HepG2 (cell line): ENCODE results near the gene CDH1. TPM values are rescaled to one million over a fixed set of nuclear protein-coding genes. Genes with fewer than 3 reads are reported as not detected.

Source experiments
- ELF3 ChIP-seq: IDR thresholded peaks from 2 replicates; pipeline ENCODE4 v1.6.1; 2016; ENCODE audit warnings: missing genetic modification reagents, missing compliant biosample characterization
- EP300 ChIP-seq, 3 experiments: sonication (generic) in 1 of 3; formaldehyde crosslinking in 1 of 3; IDR thresholded peaks; 2 replicates each; pipeline versions ENCODE4 v1.5.1 to v1.6.1; 2011 to 2020; ENCODE audit warnings: low read depth in 2 of 3, low read length in 2 of 3, borderline replicate concordance in 1 of 3, improper control_type of control experiment in 1 of 3, mild to moderate bottlenecking in 1 of 3, missing genetic modification reagents in 1 of 3, moderate library complexity in 1 of 3
- ETV6 ChIP-seq: sonication (generic); formaldehyde crosslinking; conservative IDR thresholded peaks from 2 replicates; pipeline ENCODE4 v1.4.0; 2020; ENCODE audit warnings: missing genetic modification reagents
- GFI1 ChIP-seq: sonication (generic); formaldehyde crosslinking; IDR thresholded peaks from 2 replicates; pipeline ENCODE4 v1.5.0; 2020; ENCODE audit warnings: missing genetic modification reagents, mild to moderate bottlenecking, borderline replicate concordance
- MXD4 ChIP-seq: IDR thresholded peaks from 2 replicates; pipeline ENCODE4 v1.6.1; 2016; ENCODE audit warnings: mild to moderate bottlenecking, missing biosample characterization, missing genetic modification reagents
- SAFB2 ChIP-seq: sonication (generic); formaldehyde crosslinking; IDR thresholded peaks from 2 replicates; pipeline ENCODE4 v1.5.1; 2020; ENCODE audit warnings: missing genetic modification reagents, low read depth, mild to moderate bottlenecking, borderline replicate concordance
- TSC22D2 ChIP-seq: sonication (generic); formaldehyde crosslinking; IDR thresholded peaks from 2 replicates; pipeline ENCODE4 v1.5.1; 2020; ENCODE audit warnings: missing genetic modification reagents, mild to moderate bottlenecking, borderline replicate concordance
- YEATS4 ChIP-seq: sonication (generic); formaldehyde crosslinking; IDR thresholded peaks from 2 replicates; pipeline ENCODE4 v1.4.0; 2020; ENCODE audit warnings: missing genetic modification reagents, borderline replicate concordance
- ZFP82 ChIP-seq: sonication (generic); formaldehyde crosslinking; IDR thresholded peaks from 2 replicates; pipeline ENCODE4 v1.5.1; 2020; ENCODE audit warnings: mild to moderate bottlenecking, missing genetic modification reagents, borderline replicate concordance
- ZMYM4 ChIP-seq: sonication (generic); formaldehyde crosslinking; IDR thresholded peaks from 2 replicates; pipeline ENCODE4 v1.8.1; 2023; ENCODE audit warnings: mild to moderate bottlenecking, missing genetic modification reagents
- ZNF331 ChIP-seq: sonication (generic); formaldehyde crosslinking; IDR thresholded peaks from 2 replicates; pipeline ENCODE4 v1.4.0; 2020; ENCODE audit warnings: missing genetic modification reagents
- ZNF674 ChIP-seq: sonication (generic); formaldehyde crosslinking; IDR thresholded peaks from 2 replicates; pipeline ENCODE4 v1.5.0; 2020; ENCODE audit warnings: low read depth, mild to moderate bottlenecking, missing genetic modification reagents
- ZNF777 ChIP-seq: sonication (generic); formaldehyde crosslinking; IDR thresholded peaks from 2 replicates; pipeline ENCODE4 v1.4.0; 2020; ENCODE audit warnings: missing genetic modification reagents
- polyA plus RNA-seq, 8 experiments: library from polyadenylated mRNA; depleted of rRNA in 3 of 8; stranded (reverse) in 7 of 8; unstranded in 1 of 8; fragments of >200 nt; fragmentation: Illumina TruSeq in 4 of 8; extraction: Trizol in 4 of 8; gene quantifications; 2 replicates each; pipeline versions ENCODE4 v1.2.1 to v1.2.3, GENCODE V29; 2011 to 2016; ENCODE audit warnings: low read depth in 4 of 8, missing spikeins in 1 of 8, mixed read lengths in 1 of 8; ENCODE audit not compliant: insufficient read depth in 1 of 8
- total RNA-seq, 5 experiments: library from RNA; depleted of rRNA; stranded (reverse); fragments of >200 nt; fragmentation: Illumina TruSeq; extraction: Trizol; gene quantifications; 2 replicates each; pipeline ENCODE4 v1.2.3, GENCODE V29; 2016; ENCODE audit warnings: low read depth in 1 of 5
- TF ChIP-seq, protein P1 (sequence below), 2 experiments: IDR thresholded peaks; 2 replicates each; pipeline ENCODE4 v1.6.1; 2011 to 2012; ENCODE audit warnings: low read length in 2 of 2, borderline replicate concordance in 1 of 2, low read depth in 1 of 2, mild to moderate bottlenecking in 1 of 2, moderate library complexity in 1 of 2
- TF ChIP-seq, protein P2 (sequence below): IDR thresholded peaks from 2 replicates; pipeline ENCODE4 v1.6.1; 2016; ENCODE audit warnings: mild to moderate bottlenecking
- TF ChIP-seq, protein P3 (sequence below), 2 experiments: sonication (generic) in 1 of 2; formaldehyde crosslinking in 1 of 2; IDR thresholded peaks; 2 replicates each; pipeline versions ENCODE4 v1.6.1 to v1.9.0; 2014 to 2022; ENCODE audit warnings: antibody characterized with exemption in 1 of 2, borderline replicate concordance in 1 of 2, inconsistent platforms in 1 of 2, low read depth in 1 of 2, missing genetic modification reagents in 1 of 2

CDH1 gene
- total and polyA plus RNA-seq, 2 of the 13 experiments (the other 11 are each of a cell fraction or from before 2014, with no cell fraction given), result 0.95 to 9.8 TPM

DNA sequence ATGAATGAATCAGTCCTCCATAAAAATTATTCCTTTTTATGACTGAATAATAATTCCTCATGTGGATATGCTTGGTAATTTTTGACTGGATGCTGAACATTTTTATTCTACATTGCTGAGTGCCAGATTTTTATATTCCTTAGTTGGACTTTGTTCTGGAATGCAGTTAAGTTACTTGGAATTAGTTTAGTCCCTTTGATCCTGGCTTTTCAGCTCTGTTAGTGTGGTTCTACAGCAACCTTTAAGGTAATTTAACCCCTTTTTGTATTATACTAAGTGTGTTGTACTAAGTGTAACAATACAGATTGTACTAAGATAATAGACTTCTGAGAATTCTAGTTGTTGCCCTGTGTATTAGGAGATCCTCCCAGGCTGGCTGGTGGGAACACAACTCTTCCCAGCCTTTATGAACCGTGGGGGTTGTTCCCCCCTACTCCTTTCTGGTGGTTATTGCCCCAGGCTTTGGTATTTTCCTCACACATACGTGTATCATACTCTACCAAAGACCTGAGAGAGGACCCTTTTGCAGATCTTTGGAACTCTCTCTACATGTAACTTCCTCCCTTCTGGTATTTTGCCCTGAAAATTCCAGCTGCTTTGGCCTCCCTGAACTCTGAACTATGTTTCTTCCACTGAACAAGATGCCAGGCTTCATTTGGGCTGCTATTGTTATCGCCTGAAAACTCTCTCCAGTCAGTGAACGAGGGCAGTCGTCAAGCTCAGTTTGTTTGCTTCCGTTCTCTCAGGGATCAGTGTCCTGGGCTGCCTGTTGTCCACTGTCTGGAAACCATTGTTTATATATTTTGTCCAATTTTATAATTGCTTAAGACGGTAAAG is 136.8 kb downstream of the CDH1 start (continued):
- TF ChIP-seq, protein P1, sequence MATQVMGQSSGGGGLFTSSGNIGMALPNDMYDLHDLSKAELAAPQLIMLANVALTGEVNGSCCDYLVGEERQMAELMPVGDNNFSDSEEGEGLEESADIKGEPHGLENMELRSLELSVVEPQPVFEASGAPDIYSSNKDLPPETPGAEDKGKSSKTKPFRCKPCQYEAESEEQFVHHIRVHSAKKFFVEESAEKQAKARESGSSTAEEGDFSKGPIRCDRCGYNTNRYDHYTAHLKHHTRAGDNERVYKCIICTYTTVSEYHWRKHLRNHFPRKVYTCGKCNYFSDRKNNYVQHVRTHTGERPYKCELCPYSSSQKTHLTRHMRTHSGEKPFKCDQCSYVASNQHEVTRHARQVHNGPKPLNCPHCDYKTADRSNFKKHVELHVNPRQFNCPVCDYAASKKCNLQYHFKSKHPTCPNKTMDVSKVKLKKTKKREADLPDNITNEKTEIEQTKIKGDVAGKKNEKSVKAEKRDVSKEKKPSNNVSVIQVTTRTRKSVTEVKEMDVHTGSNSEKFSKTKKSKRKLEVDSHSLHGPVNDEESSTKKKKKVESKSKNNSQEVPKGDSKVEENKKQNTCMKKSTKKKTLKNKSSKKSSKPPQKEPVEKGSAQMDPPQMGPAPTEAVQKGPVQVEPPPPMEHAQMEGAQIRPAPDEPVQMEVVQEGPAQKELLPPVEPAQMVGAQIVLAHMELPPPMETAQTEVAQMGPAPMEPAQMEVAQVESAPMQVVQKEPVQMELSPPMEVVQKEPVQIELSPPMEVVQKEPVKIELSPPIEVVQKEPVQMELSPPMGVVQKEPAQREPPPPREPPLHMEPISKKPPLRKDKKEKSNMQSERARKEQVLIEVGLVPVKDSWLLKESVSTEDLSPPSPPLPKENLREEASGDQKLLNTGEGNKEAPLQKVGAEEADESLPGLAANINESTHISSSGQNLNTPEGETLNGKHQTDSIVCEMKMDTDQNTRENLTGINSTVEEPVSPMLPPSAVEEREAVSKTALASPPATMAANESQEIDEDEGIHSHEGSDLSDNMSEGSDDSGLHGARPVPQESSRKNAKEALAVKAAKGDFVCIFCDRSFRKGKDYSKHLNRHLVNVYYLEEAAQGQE (IDR thresholded peaks at IDR 0.05; ENCODE audit: borderline replicate concordance in 1 of 2, low read depth in 1 of 2, low read length in 2 of 2), result no peak
- TF ChIP-seq ZNF777 (CRISPR knock-in tag) (no peak), YEATS4 (CRISPR knock-in tag) (no peak), EP300 (IDR thresholded peaks at IDR 0.05; ENCODE audit: low read depth in 2 of 2, low read length in 2 of 2) (peak in 1 of 2 experiments; percentile 42; a peak in 2 of 4 replicates), EP300 (CRISPR knock-in tag; IDR thresholded peaks at IDR 0.05; ENCODE audit: borderline replicate concordance) (no peak), SAFB2 (CRISPR knock-in tag) (no peak), ZNF674 (no peak), MXD4 (0 out of 2 replicates have a peak, but pooled peaks have one; percentile 21), ETV6 (CRISPR knock-in tag) (no peak), ZFP82 (CRISPR knock-in tag) (no peak), ZMYM4 (CRISPR knock-in tag) (no peak), ELF3 (CRISPR knock-in tag) (peak; percentile 42; the same call in 1 of the 2 replicates), TSC22D2 (no peak), ZNF331 (CRISPR knock-in tag) (peak; percentile 71), GFI1 (peak; percentile 18; the same call in 1 of the 2 replicates)
- TF ChIP-seq, protein P2, sequence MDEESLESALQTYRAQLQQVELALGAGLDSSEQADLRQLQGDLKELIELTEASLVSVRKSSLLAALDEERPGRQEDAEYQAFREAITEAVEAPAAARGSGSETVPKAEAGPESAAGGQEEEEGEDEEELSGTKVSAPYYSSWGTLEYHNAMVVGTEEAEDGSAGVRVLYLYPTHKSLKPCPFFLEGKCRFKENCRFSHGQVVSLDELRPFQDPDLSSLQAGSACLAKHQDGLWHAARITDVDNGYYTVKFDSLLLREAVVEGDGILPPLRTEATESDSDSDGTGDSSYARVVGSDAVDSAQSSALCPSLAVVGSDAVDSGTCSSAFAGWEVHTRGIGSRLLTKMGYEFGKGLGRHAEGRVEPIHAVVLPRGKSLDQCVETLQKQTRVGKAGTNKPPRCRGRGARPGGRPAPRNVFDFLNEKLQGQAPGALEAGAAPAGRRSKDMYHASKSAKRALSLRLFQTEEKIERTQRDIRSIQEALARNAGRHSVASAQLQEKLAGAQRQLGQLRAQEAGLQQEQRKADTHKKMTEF (CRISPR knock-in tag), result peak; percentile 48; the same call in 1 of the 2 replicates
- TF ChIP-seq, protein P3, sequence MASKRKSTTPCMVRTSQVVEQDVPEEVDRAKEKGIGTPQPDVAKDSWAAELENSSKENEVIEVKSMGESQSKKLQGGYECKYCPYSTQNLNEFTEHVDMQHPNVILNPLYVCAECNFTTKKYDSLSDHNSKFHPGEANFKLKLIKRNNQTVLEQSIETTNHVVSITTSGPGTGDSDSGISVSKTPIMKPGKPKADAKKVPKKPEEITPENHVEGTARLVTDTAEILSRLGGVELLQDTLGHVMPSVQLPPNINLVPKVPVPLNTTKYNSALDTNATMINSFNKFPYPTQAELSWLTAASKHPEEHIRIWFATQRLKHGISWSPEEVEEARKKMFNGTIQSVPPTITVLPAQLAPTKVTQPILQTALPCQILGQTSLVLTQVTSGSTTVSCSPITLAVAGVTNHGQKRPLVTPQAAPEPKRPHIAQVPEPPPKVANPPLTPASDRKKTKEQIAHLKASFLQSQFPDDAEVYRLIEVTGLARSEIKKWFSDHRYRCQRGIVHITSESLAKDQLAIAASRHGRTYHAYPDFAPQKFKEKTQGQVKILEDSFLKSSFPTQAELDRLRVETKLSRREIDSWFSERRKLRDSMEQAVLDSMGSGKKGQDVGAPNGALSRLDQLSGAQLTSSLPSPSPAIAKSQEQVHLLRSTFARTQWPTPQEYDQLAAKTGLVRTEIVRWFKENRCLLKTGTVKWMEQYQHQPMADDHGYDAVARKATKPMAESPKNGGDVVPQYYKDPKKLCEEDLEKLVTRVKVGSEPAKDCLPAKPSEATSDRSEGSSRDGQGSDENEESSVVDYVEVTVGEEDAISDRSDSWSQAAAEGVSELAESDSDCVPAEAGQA (IDR thresholded peaks at IDR 0.05; ENCODE audit: low read depth), result no peak
- TF ChIP-seq, protein P3 (CRISPR knock-in tag; IDR thresholded peaks at IDR 0.05; ENCODE audit: borderline replicate concordance), result no peak
